Keratinocyte (primary cell): ENCODE data around the gene TLL1. TPM values are rescaled to one million over a fixed set of nuclear protein-coding genes. Genes with fewer than 3 reads are reported as not detected.

Experiments used
- DNase-seq: peaks from one replicate; pipeline ENCODE4 v3.0.0-alpha.2; 2011; ENCODE audit warnings: low read depth, missing footprints, low spot score
- FAIRE-seq: peaks from 2 replicates; lab custom pipeline; 2011; peaks lifted over from hg19 to GRCh38; lab: Jason Lieb, UNC
- H2AFZ ChIP-seq: 2 replicates; pipeline ENCODE4 v1.6.0; 2012; ENCODE audit warnings: low read length, control low read depth, inconsistent platforms; ENCODE audit not compliant: control insufficient read depth
- H3K27ac ChIP-seq: 2 replicates; pipeline ENCODE4 v1.5.1; 2011; ENCODE audit warnings: low read length; ENCODE audit not compliant: control insufficient read depth, insufficient read depth
- H3K27me3 ChIP-seq: 3 replicates; pipeline ENCODE4 v1.6.0; 2011; ENCODE audit warnings: low read length; ENCODE audit not compliant: control insufficient read depth, insufficient read depth; ENCODE audit errors: extremely low read depth
- H3K36me3 ChIP-seq, 2 experiments: 2 replicates in 1 of 2; 3 replicates in 1 of 2; pipeline ENCODE4 v1.5.1; 2011; ENCODE audit warnings: low read length in 2 of 2, mild to moderate bottlenecking in 1 of 2; ENCODE audit not compliant: control insufficient read depth in 2 of 2, insufficient read depth in 2 of 2; ENCODE audit errors: extremely low read depth in 1 of 2
- H3K4me1 ChIP-seq: 3 replicates; pipeline ENCODE4 v1.5.1; 2011; ENCODE audit warnings: low read length; ENCODE audit not compliant: control insufficient read depth, insufficient read depth; ENCODE audit errors: extremely low read depth
- H3K4me2 ChIP-seq: 3 replicates; pipeline ENCODE4 v1.6.0; 2011; ENCODE audit warnings: low read depth, low read length; ENCODE audit not compliant: control insufficient read depth, insufficient read depth; ENCODE audit errors: extremely low read depth
- H3K4me3 ChIP-seq, 3 experiments: fragments of 200-600 bp in 1 of 3; sonication (generic) in 1 of 3; 2 replicates in 2 of 3; 3 replicates in 1 of 3; pipeline ENCODE4 v1.5.1; 2011 to 2016; ENCODE audit warnings: low read length in 3 of 3, mild to moderate bottlenecking in 3 of 3, control low read depth in 2 of 3, inconsistent platforms in 1 of 3, low read depth in 1 of 3, mixed read lengths in 1 of 3, mixed run types in 1 of 3, moderate library complexity in 1 of 3; ENCODE audit not compliant: control insufficient read depth in 2 of 3, insufficient read depth in 2 of 3; ENCODE audit errors: extremely low read depth in 1 of 3
- H3K79me2 ChIP-seq: 2 replicates; pipeline ENCODE4 v1.6.0; 2012; ENCODE audit warnings: low read length; ENCODE audit not compliant: control insufficient read depth, insufficient read depth
- H3K9ac ChIP-seq: 3 replicates; pipeline ENCODE4 v1.6.0; 2011; ENCODE audit warnings: low read length; ENCODE audit not compliant: control insufficient read depth, insufficient read depth; ENCODE audit errors: extremely low read depth
- H3K9me1 ChIP-seq: 3 replicates; pipeline ENCODE4 v1.6.0; 2011; ENCODE audit warnings: low read length; ENCODE audit not compliant: control insufficient read depth, insufficient read depth; ENCODE audit errors: extremely low read depth
- H3K9me3 ChIP-seq: 2 replicates; pipeline ENCODE4 v1.5.1; 2012; ENCODE audit warnings: low read depth, low read length; ENCODE audit not compliant: control insufficient read depth
- H4K20me1 ChIP-seq: 3 replicates; pipeline ENCODE4 v1.6.0; 2011; ENCODE audit warnings: low read length; ENCODE audit not compliant: control insufficient read depth, insufficient read depth; ENCODE audit errors: extremely low read depth
- EZH2 ChIP-seq: IDR thresholded peaks from one replicate; pipeline ENCODE4 v1.6.1; 2012; ENCODE audit warnings: inconsistent platforms, mild to moderate bottlenecking, low read length, moderate library complexity
- dilution Hi-C: fragments of 300-500 bp; cut with MboI; formaldehyde crosslinking; loops from one replicate; pipeline ENCODE4 v1.7.0; 2020; ENCODE audit warnings: low sequenced_read_pairs; ENCODE audit not compliant: extremely low pct_ligation_motif_present
- polyA plus RNA-seq, 5 experiments: library from polyadenylated mRNA; depleted of rRNA in 3 of 5; stranded (reverse) in 3 of 5; stranded (forward) in 1 of 5; unstranded in 1 of 5; fragments of >200 nt; gene quantifications; 1 replicate in 1 of 5; 2 replicates in 3 of 5; 3 replicates in 1 of 5; pipeline versions ENCODE4 v1.2.1 to v1.2.3, GENCODE V29; 2011 to 2012; ENCODE audit warnings: missing spikeins in 2 of 5, low read depth in 1 of 5, low replicate concordance in 1 of 5
- TF ChIP-seq, protein P1 (sequence below), 3 experiments: IDR thresholded peaks in 1 of 3; conservative IDR thresholded peaks in 1 of 3; optimal IDR thresholded peaks in 1 of 3; 2 replicates in 2 of 3; 3 replicates in 1 of 3; pipeline versions ENCODE3 to v1.5.1; 2011; ENCODE audit warnings: low read length in 3 of 3, mild to moderate bottlenecking in 3 of 3, moderate library complexity in 2 of 3, control low read depth in 1 of 3, inconsistent platforms in 1 of 3; ENCODE audit not compliant: insufficient read depth in 2 of 3; ENCODE audit errors: extremely low read depth in 1 of 3

Gene TLL1
- polyA plus RNA-seq, 1 donor (not counting 4 experiments of a cell fraction or from before 2014, with no cell fraction given) = 1.5 TPM

DNA sequence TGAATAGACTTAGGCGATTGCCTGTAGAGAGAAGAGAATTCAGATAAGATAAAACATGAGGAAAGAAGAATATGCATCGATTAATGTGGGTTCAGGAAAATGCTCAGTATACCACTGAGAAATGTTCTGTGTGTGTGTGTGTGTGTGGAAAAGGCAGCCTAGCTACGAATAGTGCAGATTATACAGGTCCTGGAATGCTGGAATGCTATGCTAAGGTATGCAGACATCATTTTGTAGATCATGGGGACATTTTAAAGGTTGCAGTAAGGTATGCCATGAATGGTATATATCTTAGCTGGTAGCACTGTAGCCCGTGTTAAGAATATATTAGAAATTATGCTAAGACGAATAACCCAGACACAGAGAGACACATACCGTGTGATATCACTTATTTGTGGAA, 267.9 kb downstream of the TLL1 start:
- Histone ChIP-seq H4K20me1 (no peaks in the 10 kb centered on the region), H2AFZ (no peak overlapping the region), H3K27ac (no peak overlapping the region), H3K9me3 (no peaks in the 10 kb centered on the region), H3K4me3 (no peak overlapping the region), H3K27me3 (no peaks in the 10 kb centered on the region), H3K9me1 (no peaks in the 10 kb centered on the region), H3K36me3 (no peaks in the 10 kb centered on the region), H3K4me2 (no peak overlapping the region), H3K4me1 (no peaks in the 10 kb centered on the region), H3K9ac (no peak overlapping the region), H3K79me2 (no peaks in the 10 kb centered on the region)
- FAIRE-seq = no peak
- DNase-seq = no peak
- TF ChIP-seq, protein P1, sequence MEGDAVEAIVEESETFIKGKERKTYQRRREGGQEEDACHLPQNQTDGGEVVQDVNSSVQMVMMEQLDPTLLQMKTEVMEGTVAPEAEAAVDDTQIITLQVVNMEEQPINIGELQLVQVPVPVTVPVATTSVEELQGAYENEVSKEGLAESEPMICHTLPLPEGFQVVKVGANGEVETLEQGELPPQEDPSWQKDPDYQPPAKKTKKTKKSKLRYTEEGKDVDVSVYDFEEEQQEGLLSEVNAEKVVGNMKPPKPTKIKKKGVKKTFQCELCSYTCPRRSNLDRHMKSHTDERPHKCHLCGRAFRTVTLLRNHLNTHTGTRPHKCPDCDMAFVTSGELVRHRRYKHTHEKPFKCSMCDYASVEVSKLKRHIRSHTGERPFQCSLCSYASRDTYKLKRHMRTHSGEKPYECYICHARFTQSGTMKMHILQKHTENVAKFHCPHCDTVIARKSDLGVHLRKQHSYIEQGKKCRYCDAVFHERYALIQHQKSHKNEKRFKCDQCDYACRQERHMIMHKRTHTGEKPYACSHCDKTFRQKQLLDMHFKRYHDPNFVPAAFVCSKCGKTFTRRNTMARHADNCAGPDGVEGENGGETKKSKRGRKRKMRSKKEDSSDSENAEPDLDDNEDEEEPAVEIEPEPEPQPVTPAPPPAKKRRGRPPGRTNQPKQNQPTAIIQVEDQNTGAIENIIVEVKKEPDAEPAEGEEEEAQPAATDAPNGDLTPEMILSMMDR (optimal IDR thresholded peaks at IDR 0.05 in 1 of 3, IDR thresholded peaks at IDR 0.05 in 1 of 3, conservative IDR thresholded peaks at IDR 0.05 in 1 of 3; ENCODE audit: extremely low read depth in 1 of 3, insufficient read depth in 2 of 3, low read length in 3 of 3) = no peak
- no peak for TF ChIP-seq EZH2
- dilution Hi-C loops = no loop called here

GRCh38 chr4:166143227-166143626, 270.2 kb downstream of the TLL1 start:
- dilution Hi-C loops = no loop called here
- no peaks in the 10 kb centered on the region for H4K20me1 ChIP-seq
- H3K9me1 ChIP-seq = no peaks in the 10 kb centered on the region
- H3K4me1 ChIP-seq = no peaks in the 10 kb centered on the region
- no peak overlapping the region for H3K9ac ChIP-seq
- TF ChIP-seq, protein P1 (optimal IDR thresholded peaks at IDR 0.05 in 1 of 3, IDR thresholded peaks at IDR 0.05 in 1 of 3, conservative IDR thresholded peaks at IDR 0.05 in 1 of 3; ENCODE audit: extremely low read depth in 1 of 3, insufficient read depth in 2 of 3, low read length in 3 of 3) = no peak
- TF ChIP-seq EZH2 = no peak
- no peak for DNase-seq
- no peak overlapping the region for H3K4me3 ChIP-seq
- no peaks in the 10 kb centered on the region for H3K27me3 ChIP-seq
- H3K79me2 ChIP-seq = no peaks in the 10 kb centered on the region
- FAIRE-seq = no peak
- H3K36me3 ChIP-seq = no peaks in the 10 kb centered on the region
- no peak overlapping the region for H3K4me2 ChIP-seq
- H3K27ac ChIP-seq = no peak overlapping the region
- H3K9me3 ChIP-seq = no peaks in the 10 kb centered on the region
- H2AFZ ChIP-seq = no peak overlapping the region
